GM23248 (cell line): Measurements from ENCODE around the gene LPP. TPM values are rescaled to one million over a fixed set of nuclear protein-coding genes. Genes with fewer than 3 reads are reported as not detected.

Experiments
- DNase-seq: peaks from one replicate; pipeline ENCODE4 v3.0.0-alpha.2; 2015
- H2AFZ ChIP-seq: fragments of 200-600 bp; sonication (generic); 2 replicates; pipeline ENCODE4 v1.6.1; 2016; ENCODE audit warnings: antibody characterized with exemption
- H3F3A ChIP-seq: fragments of 200-600 bp; sonication (generic); 2 replicates; pipeline ENCODE4 v1.6.1; 2016; ENCODE audit warnings: mild to moderate bottlenecking, antibody characterized with exemption, mixed run types; ENCODE audit not compliant: insufficient read depth
- H3K27ac ChIP-seq: fragments of 200-600 bp; sonication (generic); 2 replicates; pipeline ENCODE4 v1.5.1; 2016; ENCODE audit warnings: mild to moderate bottlenecking
- H3K27me3 ChIP-seq: fragments of 200-600 bp; sonication (generic); replicated peaks from 2 replicates; pipeline ENCODE4 v1.6.1; 2016; ENCODE audit warnings: mild to moderate bottlenecking; ENCODE audit not compliant: insufficient read depth
- H3K36me3 ChIP-seq: fragments of 200-600 bp; sonication (generic); 2 replicates; pipeline ENCODE4 v1.6.1; 2016; ENCODE audit warnings: low read depth, mild to moderate bottlenecking
- H3K4me1 ChIP-seq: fragments of 200-600 bp; sonication (generic); 2 replicates; pipeline ENCODE4 v1.6.1; 2016; ENCODE audit warnings: mild to moderate bottlenecking; ENCODE audit not compliant: insufficient read depth
- H3K4me2 ChIP-seq: fragments of 200-600 bp; sonication (generic); one replicate; pipeline ENCODE4 v1.6.1; 2016; ENCODE audit warnings: mild to moderate bottlenecking; ENCODE audit not compliant: unreplicated experiment
- H3K4me3 ChIP-seq: fragments of 200-600 bp; sonication (generic); 2 replicates; pipeline ENCODE4 v1.5.1; 2016; ENCODE audit warnings: mild to moderate bottlenecking
- H3K79me2 ChIP-seq: fragments of 200-600 bp; sonication (generic); 2 replicates; pipeline ENCODE4 v1.6.1; 2016; ENCODE audit warnings: mild to moderate bottlenecking; ENCODE audit not compliant: insufficient read depth
- H3K9ac ChIP-seq: fragments of 200-600 bp; sonication (generic); 2 replicates; pipeline ENCODE4 v1.6.1; 2016; ENCODE audit warnings: mild to moderate bottlenecking
- H3K9me2 ChIP-seq: fragments of 200-600 bp; sonication (generic); 2 replicates; pipeline ENCODE4 v1.6.1; 2016; ENCODE audit warnings: mixed run types, mild to moderate bottlenecking, moderate library complexity; ENCODE audit not compliant: insufficient read depth
- H3K9me3 ChIP-seq: fragments of 200-600 bp; sonication (generic); one replicate; pipeline ENCODE4 v1.6.1; 2017; ENCODE audit warnings: low read depth
- H4K20me1 ChIP-seq: fragments of 200-600 bp; sonication (generic); 2 replicates; pipeline ENCODE4 v1.6.0; 2016; ENCODE audit not compliant: insufficient read depth
- EZH2 ChIP-seq: fragments of 200-600 bp; sonication (generic); IDR thresholded peaks from 2 replicates; pipeline ENCODE4 v1.6.1; 2018; ENCODE audit warnings: antibody characterized with exemption, mild to moderate bottlenecking; ENCODE audit not compliant: insufficient read depth, poor library complexity, severe bottlenecking
- EZH2phosphoT487 ChIP-seq: fragments of 200-600 bp; sonication (generic); IDR thresholded peaks from 2 replicates; pipeline ENCODE4 v1.6.1; 2018; ENCODE audit warnings: antibody characterized with exemption, moderate library complexity, mild to moderate bottlenecking, low read depth; ENCODE audit not compliant: insufficient read depth
- WGBS, 2 experiments: methylation state at CpG; one replicate each; pipeline ENCODE4 v1.1.6; 2015 to 2017; ENCODE audit warnings: low lambda C conversion rate in 2 of 2, low coverage in 1 of 2; ENCODE audit errors: missing lambda C conversion rate in 2 of 2; 5-methylcytosine and 5-hydroxymethylcytosine counted together
- in situ Hi-C: fragments of 300-500 bp; cut with MboI; formaldehyde crosslinking; loops from 2 replicates; pipeline ENCODE4 v1.15.0; 2020
- polyA plus RNA-seq: library from polyadenylated mRNA; unstranded; fragments of >200 nt; fragmentation: Nextera tagmentation; extraction: Ambion mirVana; gene quantifications from 2 replicates; pipeline ENCODE4 v1.2.1, GENCODE V29; 2016
- total RNA-seq: library from RNA; depleted of rRNA; stranded (reverse); fragments of >200 nt; shearing (Covaris generic); gene quantifications from 2 replicates; pipeline ENCODE4 v1.2.3, GENCODE V29; 2014

LPP gene
- total and polyA plus RNA-seq, 2 experiments from 2014 or later = 42.8 to 61.7 TPM

GRCh38 chr3:188198760-188199327, 44.9 kb downstream of the LPP start:
- Histone ChIP-seq H3K9me3 (no peaks in the 10 kb centered on the region), H3F3A (peaks cover 17% of the 10 kb centered on the region; the same call in 1 of the 2 replicates), H3K36me3 (no peaks in the 10 kb centered on the region), H3K4me1 (peaks cover 20% of the 10 kb centered on the region), H4K20me1 (peaks cover 11% of the 10 kb centered on the region; the same call in 1 of the 2 replicates), H3K79me2 (peaks cover 93% of the 10 kb centered on the region), H3K27me3 (no peaks in the 10 kb centered on the region), H3K9ac (no peak overlapping the region), H3K27ac (no peak overlapping the region), H3K4me2 (no peak overlapping the region), H3K4me3 (no peak overlapping the region), H3K9me2 (no peaks in the 10 kb centered on the region), H2AFZ (no peak overlapping the region)
- TF ChIP-seq EZH2phosphoT487 (no peak), EZH2 (no peak)
- no peak for DNase-seq
- WGBS, 2 experiments = 94 to 98% methylated on average over 9 of the region's 9 CpGs
- in situ Hi-C loops = no loop called here

GRCh38 chr3:188199386-188199785, 45.4 kb downstream of the LPP start:
- 0 out of 2 replicates have a peak, but pooled peaks cover 9% of the 10 kb centered on the region for H4K20me1 ChIP-seq
- 81 to 86% methylated on average over 8 of the region's 8 CpGs for WGBS, 2 experiments
- H3K79me2 ChIP-seq = peaks cover 93% of the 10 kb centered on the region
- H3K27me3 ChIP-seq = no peaks in the 10 kb centered on the region
- TF ChIP-seq EZH2phosphoT487 (no peak), EZH2 (no peak)
- H3K4me1 ChIP-seq = peaks cover 20% of the 10 kb centered on the region
- no peak for DNase-seq
- H3K36me3 ChIP-seq = no peaks in the 10 kb centered on the region
- no peak overlapping the region for H3K27ac ChIP-seq
- in situ Hi-C loops = no loop called here
- no peak overlapping the region for H3K9ac ChIP-seq
- H3K4me2 ChIP-seq = no peak overlapping the region
- H3F3A ChIP-seq = peaks cover 17% of the 10 kb centered on the region; the same call in 1 of the 2 replicates
- H3K9me2 ChIP-seq = no peaks in the 10 kb centered on the region
- no peaks in the 10 kb centered on the region for H3K9me3 ChIP-seq
- no peak overlapping the region for H3K4me3 ChIP-seq
- no peak overlapping the region for H2AFZ ChIP-seq

GRCh38 chr3:188200481-188200880, 46.5 kb downstream of the LPP start:
- Histone ChIP-seq H3K36me3 (no peaks in the 10 kb centered on the region), H4K20me1 (0 out of 2 replicates have a peak, but pooled peaks cover 9% of the 10 kb centered on the region), H3F3A (peaks cover 17% of the 10 kb centered on the region; the same call in 1 of the 2 replicates), H3K4me2 (no peak overlapping the region), H3K9me3 (no peaks in the 10 kb centered on the region), H3K27ac (no peak overlapping the region), H3K9ac (no peak overlapping the region), H3K27me3 (no peaks in the 10 kb centered on the region), H3K4me3 (no peak overlapping the region), H3K9me2 (no peaks in the 10 kb centered on the region), H3K4me1 (peaks cover 20% of the 10 kb centered on the region), H2AFZ (no peak overlapping the region), H3K79me2 (peaks cover 93% of the 10 kb centered on the region)
- 95 to 100% methylated on average over 2 of the region's 2 CpGs for WGBS, 2 experiments
- no peak for TF ChIP-seq EZH2phosphoT487
- TF ChIP-seq EZH2 = no peak
- no peak for DNase-seq
- in situ Hi-C loops = no loop called here

GRCh38 chr3:188202358-188203138, 48.6 kb downstream of the LPP start:
- Histone ChIP-seq H3F3A (no peaks in the 10 kb centered on the region), H3K4me3 (no peak overlapping the region), H2AFZ (no peak overlapping the region), H3K27ac (no peak overlapping the region), H3K9me3 (no peaks in the 10 kb centered on the region), H3K9me2 (no peaks in the 10 kb centered on the region), H3K79me2 (peaks cover 93% of the 10 kb centered on the region), H4K20me1 (no peaks in the 10 kb centered on the region), H3K9ac (no peak overlapping the region), H3K4me2 (no peak overlapping the region), H3K27me3 (no peaks in the 10 kb centered on the region), H3K4me1 (no peaks in the 10 kb centered on the region), H3K36me3 (no peaks in the 10 kb centered on the region)
- DNase-seq = no peak
- in situ Hi-C loops = no loop called here
- TF ChIP-seq EZH2phosphoT487 (no peak), EZH2 (no peak)
- 80 to 84% methylated on average over 10 of the region's 10 CpGs for WGBS, 2 experiments
